Muscle of arm (tissue), 12 donors: ENCODE measurements around the gene JAM2. TPM values are rescaled to one million over a fixed set of nuclear protein-coding genes. Genes with fewer than 3 reads are reported as not detected.

ENCODE experiments used
- DNase-seq: peaks from one replicate; pipeline ENCODE4 v3.0.0-alpha.2; 2013
- polyA plus RNA-seq, 12 donors: library from polyadenylated mRNA; unstranded; fragments of 120-200 nt; gene quantifications; one replicate each; pipeline ENCODE4 v1.2.1, GENCODE V29; 2013; ENCODE audit not compliant: insufficient read length in 12 of 12

JAM2 gene
- polyA plus RNA-seq, 12 donors, result 25.8 to 56.1 (median 44.9) TPM; not detected in 1

GRCh38 chr21:25760677-25761076 is 121.6 kb downstream of the JAM2 start:
- DNase-seq, result no peak

- DNase-seq, result no peak
Observed at GRCh38 chr21:25764065-25764464, 125.0 kb downstream of the JAM2 start.

Other genes with a start within 250 kb of the JAM2 start
- 10 to 100 TPM in 11 of 12 donors, not detected in 1; 24.6 to 37.5 (median 33.2) TPM for gene MRPL39, start 31.8 kb upstream of the JAM2 start, polyA plus RNA-seq
- gene ATP5PF, start 95.6 kb downstream of the JAM2 start, polyA plus RNA-seq, result 100 to 1,000 TPM in 11 of 12 donors, not detected in 1; 222 to 299 (median 256) TPM
- gene GABPA, start 95.7 kb downstream of the JAM2 start, polyA plus RNA-seq, result 10 to 100 TPM in 11 of 12 donors, not detected in 1; 28.4 to 44.9 (median 39.2) TPM